Thymus (tissue), 11 donors: ENCODE measurements around the gene RBM47. TPM values are rescaled to one million over a fixed set of nuclear protein-coding genes. Genes with fewer than 3 reads are reported as not detected.
"Not testable (repeated sequence)": the region's sequence is repeated elsewhere in the genome, so short reads cannot be mapped to it uniquely, and the experiment has no call there.

ENCODE experiments used
- DNase-seq, 9 donors: peaks; one replicate each; pipeline ENCODE4 v3.0.0-alpha.2; 2013; ENCODE audit warnings: low spot score in 9 of 9, low read depth in 6 of 9, missing footprints in 1 of 9
- H3K27ac ChIP-seq, 2 donors: one replicate each; pipeline ENCODE4 v1.5.1; 2013; ENCODE audit warnings: control low read depth in 1 of 2, low read depth in 1 of 2, low read length in 1 of 2, mild to moderate bottlenecking in 1 of 2, moderate library complexity in 1 of 2
- H3K27me3 ChIP-seq, 2 donors: one replicate each; pipeline ENCODE4 v1.5.1; 2013; ENCODE audit warnings: low read length in 1 of 2; ENCODE audit not compliant: control insufficient read depth in 2 of 2, insufficient read depth in 1 of 2
- H3K36me3 ChIP-seq, 2 donors: one replicate each; pipeline ENCODE4 v1.5.1; 2013; ENCODE audit warnings: low read length in 1 of 2, mild to moderate bottlenecking in 1 of 2, moderate library complexity in 1 of 2; ENCODE audit not compliant: control insufficient read depth in 2 of 2, insufficient read depth in 2 of 2
- H3K4me1 ChIP-seq, 2 donors: one replicate each; pipeline ENCODE4 v1.5.1; 2013; ENCODE audit warnings: low read length in 2 of 2; ENCODE audit not compliant: control insufficient read depth in 2 of 2, insufficient read depth in 2 of 2
- H3K4me3 ChIP-seq, 2 donors: one replicate each; pipeline ENCODE4 v1.5.1; 2013; ENCODE audit warnings: low read length in 2 of 2, control low read depth in 1 of 2, mild to moderate bottlenecking in 1 of 2
- H3K9me3 ChIP-seq, 2 donors: one replicate each; pipeline ENCODE4 v1.5.1; 2013; ENCODE audit warnings: low read length in 1 of 2, mild to moderate bottlenecking in 1 of 2; ENCODE audit not compliant: control insufficient read depth in 2 of 2, insufficient read depth in 1 of 2
- WGBS: extraction: QIAGEN DNeasy Blood & Tissue Kit; methylation state at CpG from one replicate; pipeline ENCODE4 v1.1.7; 2013; 5-methylcytosine and 5-hydroxymethylcytosine counted together
- polyA plus RNA-seq: library from polyadenylated mRNA; stranded (reverse); fragments of 200-250 nt; gene quantifications from one replicate; pipeline ENCODE4 v1.2.3, GENCODE V29; 2013
- total RNA-seq: library from RNA; stranded (reverse); fragments of 120-200 nt; gene quantifications from one replicate; pipeline ENCODE4 v1.2.4, GENCODE V29; 2013
- donor health status: healthy.

RBM47 gene
- total and polyA plus RNA-seq, 2 donors = 7.9 to 13.1 TPM

DNA sequence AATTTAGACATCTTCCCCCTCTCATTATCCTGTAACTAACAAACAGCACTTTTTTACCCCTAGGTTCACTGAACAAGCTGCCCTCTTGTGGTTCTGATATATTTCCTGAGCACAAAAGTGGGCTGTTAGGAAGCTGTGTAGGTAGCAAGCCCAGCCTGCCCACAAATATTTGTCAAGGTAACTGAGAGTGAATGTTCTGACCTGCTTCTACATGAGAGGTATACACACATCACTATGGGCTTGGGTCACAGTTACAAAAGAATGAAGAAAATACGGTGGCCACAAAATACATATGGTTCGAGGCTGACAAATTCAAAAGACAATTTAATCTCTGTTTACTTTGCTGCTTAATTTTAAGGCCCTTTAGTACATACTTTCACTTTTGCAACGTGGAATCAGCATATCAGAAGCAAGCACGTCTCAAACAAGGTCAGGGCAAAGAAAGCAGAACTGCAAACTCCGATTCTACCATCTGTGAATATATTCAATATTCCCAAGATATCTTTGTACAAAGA, 78.7 kb downstream of the RBM47 start:
- no peaks in the 10 kb centered on the region for H3K27me3 ChIP-seq
- peak; percentile 37 to 87 (median 63) for DNase-seq
- no peaks in the 10 kb centered on the region for H3K4me1 ChIP-seq
- H3K27ac ChIP-seq = peak overlapping the region; percentile 54 to 85
- H3K9me3 ChIP-seq = no peaks in the 10 kb centered on the region
- H3K36me3 ChIP-seq = no peaks in the 10 kb centered on the region
- under 1% methylated on average over 5 of the region's 5 CpGs for WGBS
- H3K4me3 ChIP-seq = peak overlapping the region; percentile 35 to 36

DNA sequence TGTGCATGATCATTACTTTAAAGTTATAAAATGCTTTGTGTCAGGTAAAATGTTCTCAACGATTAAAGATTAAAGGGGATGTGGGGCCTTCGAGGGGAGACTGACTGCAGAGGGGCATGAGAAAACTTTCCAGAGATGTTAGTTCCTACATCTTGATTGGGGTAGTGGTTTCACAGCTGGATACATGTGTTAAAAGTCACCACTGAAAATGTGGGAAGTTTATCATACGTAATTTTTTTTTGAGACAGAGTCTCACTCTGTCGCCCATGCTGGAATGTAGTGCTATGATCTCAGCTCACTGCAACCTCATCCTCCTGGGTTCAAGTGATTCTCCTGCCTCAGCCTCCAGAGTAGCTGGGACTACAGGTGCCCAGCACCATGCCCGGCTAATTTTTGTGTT, 79.5 kb downstream of the RBM47 start:
- WGBS = 70% methylated on average over 5 of the region's 5 CpGs
- Histone ChIP-seq H3K36me3 (no peaks in the 10 kb centered on the region), H3K27ac (no peak overlapping the region), H3K4me1 (no peaks in the 10 kb centered on the region), H3K4me3 (no peak overlapping the region), H3K9me3 (no peaks in the 10 kb centered on the region), H3K27me3 (no peaks in the 10 kb centered on the region)
- DNase-seq = no peak

DNA sequence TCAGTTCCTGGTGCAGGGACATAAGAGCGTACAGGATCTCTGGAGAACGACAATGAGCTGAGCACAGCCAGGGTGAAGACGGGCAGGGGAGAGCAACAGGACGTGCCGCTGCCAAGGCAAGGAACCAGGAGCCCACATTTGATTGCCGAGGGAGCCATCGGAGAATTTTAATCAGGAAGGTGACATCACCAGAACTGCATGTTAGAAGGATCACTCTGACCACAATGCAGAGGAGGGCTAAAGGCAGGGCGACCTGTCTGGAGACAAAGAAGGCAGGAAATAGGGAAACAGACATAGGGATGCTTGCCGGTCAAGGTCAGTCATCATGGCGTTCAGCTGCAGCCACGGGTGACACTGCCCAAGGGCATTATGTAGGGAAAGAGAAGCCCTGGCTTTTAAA, 81.4 kb downstream of the RBM47 start:
- 96% methylated on average over 11 of the region's 11 CpGs for WGBS
- Histone ChIP-seq H3K27me3 (no peaks in the 10 kb centered on the region), H3K27ac (no peak overlapping the region), H3K4me3 (no peak overlapping the region), H3K4me1 (no peaks in the 10 kb centered on the region), H3K36me3 (no peaks in the 10 kb centered on the region), H3K9me3 (no peaks in the 10 kb centered on the region)
- no peak for DNase-seq

DNA sequence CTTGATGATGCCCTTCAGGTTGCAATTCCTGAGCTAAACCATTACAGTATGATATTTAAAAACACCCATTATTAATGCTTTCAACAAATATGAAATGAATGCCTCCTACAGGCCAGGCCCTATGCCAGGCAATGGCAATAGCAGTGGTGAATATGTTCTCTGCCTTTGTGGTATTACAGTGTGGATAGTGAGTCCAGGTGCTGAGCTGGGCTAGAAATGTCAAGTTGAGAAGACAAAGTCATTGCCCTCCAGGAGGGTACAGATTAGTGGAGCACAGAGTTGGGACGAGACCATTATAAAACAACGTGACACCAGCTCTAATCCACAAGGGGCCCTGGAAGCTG, 81.9 kb downstream of the RBM47 start:
- H3K9me3 ChIP-seq = no peaks in the 10 kb centered on the region
- no peaks in the 10 kb centered on the region for H3K36me3 ChIP-seq
- no peak for DNase-seq
- H3K27ac ChIP-seq = no peak overlapping the region
- WGBS = 98% methylated on average over 2 of the region's 2 CpGs
- H3K27me3 ChIP-seq = no peaks in the 10 kb centered on the region
- H3K4me3 ChIP-seq = no peak overlapping the region
- H3K4me1 ChIP-seq = no peaks in the 10 kb centered on the region

DNA sequence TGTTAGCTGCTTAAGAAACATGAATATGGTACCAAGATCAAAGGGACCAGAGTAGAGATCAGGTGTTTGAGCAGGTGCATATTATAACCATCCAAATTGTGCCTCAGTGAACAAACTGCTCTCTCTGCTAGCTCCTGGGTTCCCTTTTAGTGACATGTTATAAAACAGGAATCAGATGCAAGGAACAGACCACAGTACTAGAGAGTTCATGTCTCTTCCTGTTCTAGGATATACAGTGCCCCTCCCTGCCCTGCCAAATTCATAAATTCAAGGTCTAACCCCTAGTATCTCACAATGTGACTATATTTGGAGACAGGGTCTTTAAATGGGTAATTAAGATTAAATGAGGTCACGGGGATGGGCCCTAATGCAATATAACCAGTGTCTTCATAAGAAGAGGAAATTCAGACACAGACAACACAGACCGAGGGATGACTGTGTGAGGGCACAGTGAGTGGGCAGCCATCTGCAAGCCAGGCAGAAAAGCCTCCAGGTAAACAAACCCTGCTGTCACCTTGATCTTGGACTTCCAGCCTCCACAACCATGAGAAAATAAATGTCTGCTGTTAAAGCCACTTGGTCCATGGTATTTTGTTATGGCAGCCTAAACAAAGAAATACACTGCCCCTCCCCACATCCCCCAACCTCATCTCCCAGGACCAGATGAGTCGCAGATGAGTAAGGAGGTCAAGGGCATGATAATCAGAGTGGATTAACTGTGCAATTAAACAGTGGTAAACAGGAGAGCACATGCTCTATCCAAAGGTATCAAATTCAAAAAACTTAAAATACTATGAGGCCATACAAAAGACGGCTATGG, 82.5 kb downstream of the RBM47 start:
- 97% methylated on average over 4 of the region's 4 CpGs for WGBS
- DNase-seq = no peak
- H3K4me1 ChIP-seq = no peaks in the 10 kb centered on the region
- no peak overlapping the region for H3K4me3 ChIP-seq
- no peaks in the 10 kb centered on the region for H3K36me3 ChIP-seq
- no peaks in the 10 kb centered on the region for H3K27me3 ChIP-seq
- no peak overlapping the region for H3K27ac ChIP-seq
- no peaks in the 10 kb centered on the region for H3K9me3 ChIP-seq

DNA sequence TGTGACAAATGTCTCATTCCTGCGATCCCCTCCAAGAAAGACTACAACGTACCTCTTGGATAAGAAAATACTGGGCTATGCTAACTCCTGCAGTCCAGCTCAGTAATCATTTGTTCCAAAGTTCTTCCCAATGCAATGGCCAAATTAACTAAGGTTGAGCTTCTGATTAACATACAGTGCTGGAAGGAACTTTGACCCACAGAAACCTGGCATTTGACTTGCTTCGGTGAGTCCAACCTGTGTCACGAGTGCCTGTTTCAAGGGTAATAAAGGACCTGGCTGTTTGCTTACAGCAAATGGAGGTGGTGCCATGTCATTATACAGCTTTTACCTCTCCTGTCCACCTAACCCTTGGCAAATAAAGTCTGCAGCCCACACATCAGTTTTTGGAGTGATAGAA, 83.2 kb downstream of the RBM47 start:
- 97% methylated on average over 4 of the region's 4 CpGs for WGBS

DNA sequence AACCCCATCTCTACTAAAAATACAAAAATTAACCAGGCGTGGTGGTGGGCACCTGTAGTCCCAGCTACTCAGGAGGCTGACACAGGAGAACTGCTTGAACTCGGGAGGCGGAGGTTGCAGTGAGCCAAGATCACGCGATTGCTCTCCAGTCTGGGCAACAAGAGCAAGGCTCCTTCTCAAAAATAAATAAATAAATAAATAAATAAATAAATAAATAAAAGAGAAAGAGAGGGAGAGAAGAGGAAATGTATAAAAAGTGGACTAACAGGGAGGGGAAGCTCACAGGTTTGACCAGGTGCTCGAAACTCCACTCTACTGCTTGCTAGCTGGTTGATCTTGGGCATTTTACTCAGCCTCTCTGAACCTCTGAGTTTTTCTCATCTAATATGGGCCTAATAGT, 84.2 kb downstream of the RBM47 start:
- not testable (repeated sequence) for H3K27ac ChIP-seq, H3K4me1 ChIP-seq, H3K4me3 ChIP-seq, DNase-seq, H3K9me3 ChIP-seq, H3K27me3 ChIP-seq, H3K36me3 ChIP-seq
- WGBS = 98% methylated on average over 6 of the region's 6 CpGs

More for the DNA sequence above, 83.2 kb downstream of the RBM47 start:
- Histone ChIP-seq H3K27me3 (no peaks in the 10 kb centered on the region), H3K9me3 (no peaks in the 10 kb centered on the region), H3K4me1 (no peaks in the 10 kb centered on the region), H3K27ac (no peak overlapping the region), H3K4me3 (no peak overlapping the region), H3K36me3 (no peaks in the 10 kb centered on the region)
- no peak for DNase-seq

DNA sequence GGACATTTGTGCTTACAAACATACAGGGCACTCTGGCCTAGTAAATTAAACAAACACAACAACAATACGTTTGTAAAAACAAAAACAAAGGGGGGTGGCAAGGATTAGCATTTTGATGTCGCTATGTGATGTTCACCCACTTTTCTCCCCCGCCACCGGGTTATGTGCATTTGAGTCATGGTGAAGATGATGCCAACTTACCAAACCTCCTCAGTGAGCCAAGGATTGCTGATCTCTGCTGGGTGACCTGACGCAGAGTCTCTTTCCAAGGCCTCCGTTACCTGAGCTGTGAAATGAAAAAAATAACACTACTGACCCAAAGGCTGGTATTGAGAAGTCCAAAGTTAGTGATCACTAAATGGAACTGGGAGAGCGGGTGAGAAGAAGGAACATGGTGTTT, 85.4 kb downstream of the RBM47 start:
- no peak for DNase-seq
- Histone ChIP-seq H3K9me3 (no peaks in the 10 kb centered on the region), H3K36me3 (no peaks in the 10 kb centered on the region), H3K4me1 (no peaks in the 10 kb centered on the region), H3K27ac (no peak overlapping the region), H3K27me3 (no peaks in the 10 kb centered on the region), H3K4me3 (no peak overlapping the region)
- WGBS = 98% methylated on average over 7 of the region's 7 CpGs

DNA sequence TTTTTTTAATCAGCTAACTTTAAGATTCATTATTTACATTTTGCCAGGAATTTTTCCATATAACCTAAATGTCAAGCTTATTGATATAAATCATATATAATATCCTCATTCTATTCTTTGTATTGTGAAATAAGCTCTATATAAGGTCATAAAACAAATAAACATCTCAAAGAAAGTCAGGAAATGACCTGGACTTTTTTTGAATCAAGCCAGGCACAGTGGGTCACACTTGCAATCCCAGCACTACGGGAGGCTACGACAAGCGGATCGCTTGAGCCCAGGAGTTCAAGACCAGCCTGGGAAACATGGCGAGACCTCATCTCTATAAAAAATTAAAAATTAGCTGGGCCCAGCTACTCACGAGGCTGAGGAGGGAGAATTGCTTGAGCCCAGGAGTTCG, 88.9 kb downstream of the RBM47 start:
- no peaks in the 10 kb centered on the region for H3K36me3 ChIP-seq

More for the DNA sequence above, 88.9 kb downstream of the RBM47 start:
- 89% methylated on average over 7 of the region's 7 CpGs for WGBS
- Histone ChIP-seq H3K4me3 (no peak overlapping the region), H3K27me3 (no peaks in the 10 kb centered on the region), H3K9me3 (no peaks in the 10 kb centered on the region), H3K27ac (no peak overlapping the region), H3K4me1 (no peaks in the 10 kb centered on the region)
- no peak for DNase-seq
